GM19395 (cell line): ENCODE data around the gene RBFOX2.

Source experiments
- ATAC-seq: cut with Tn5 transposase; IDR thresholded peaks from one replicate; pipeline ENCODE4 v1.9.1; 2021; ENCODE audit warnings: mild to moderate bottlenecking, moderate library complexity; ENCODE audit not compliant: unreplicated experiment

The RBFOX2 gene

DNA sequence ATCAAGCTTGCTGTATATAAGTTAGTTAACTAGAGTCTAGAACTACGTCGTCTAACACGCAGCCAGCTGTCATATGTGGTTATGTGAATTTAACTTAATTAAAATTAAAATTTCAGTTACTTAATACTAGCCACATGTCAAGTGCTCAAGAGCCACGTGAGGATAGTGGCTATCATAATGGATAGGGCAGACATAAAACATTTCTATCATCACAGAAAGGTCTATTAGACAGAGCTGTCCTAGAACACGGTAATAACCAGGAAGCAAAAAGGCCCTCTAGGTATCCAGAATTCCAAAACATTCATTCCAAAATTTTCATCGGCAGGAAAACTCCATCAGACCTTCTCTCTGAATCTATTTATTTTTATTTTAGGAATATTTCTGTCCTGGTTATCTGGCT is 123.9 kb downstream of the RBFOX2 start:
- ATAC-seq, result no peak

DNA sequence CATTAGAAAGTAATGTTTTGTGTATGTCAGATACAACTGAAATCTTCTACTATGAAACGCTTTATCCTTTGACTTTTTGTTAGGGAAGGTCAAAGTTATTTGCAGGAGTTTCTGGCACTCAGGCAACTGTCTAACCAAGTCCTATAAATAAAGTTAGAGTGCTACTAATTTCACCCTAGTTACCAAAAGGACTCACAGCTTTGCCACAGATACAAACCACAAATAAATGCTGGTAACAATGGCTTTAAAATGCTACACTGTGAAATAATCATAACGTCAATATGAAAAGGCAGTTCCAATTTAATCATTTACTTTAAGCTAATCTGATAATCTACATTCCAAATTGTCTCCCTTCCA is 124.3 kb downstream of the RBFOX2 start:
- ATAC-seq, result no peak

DNA sequence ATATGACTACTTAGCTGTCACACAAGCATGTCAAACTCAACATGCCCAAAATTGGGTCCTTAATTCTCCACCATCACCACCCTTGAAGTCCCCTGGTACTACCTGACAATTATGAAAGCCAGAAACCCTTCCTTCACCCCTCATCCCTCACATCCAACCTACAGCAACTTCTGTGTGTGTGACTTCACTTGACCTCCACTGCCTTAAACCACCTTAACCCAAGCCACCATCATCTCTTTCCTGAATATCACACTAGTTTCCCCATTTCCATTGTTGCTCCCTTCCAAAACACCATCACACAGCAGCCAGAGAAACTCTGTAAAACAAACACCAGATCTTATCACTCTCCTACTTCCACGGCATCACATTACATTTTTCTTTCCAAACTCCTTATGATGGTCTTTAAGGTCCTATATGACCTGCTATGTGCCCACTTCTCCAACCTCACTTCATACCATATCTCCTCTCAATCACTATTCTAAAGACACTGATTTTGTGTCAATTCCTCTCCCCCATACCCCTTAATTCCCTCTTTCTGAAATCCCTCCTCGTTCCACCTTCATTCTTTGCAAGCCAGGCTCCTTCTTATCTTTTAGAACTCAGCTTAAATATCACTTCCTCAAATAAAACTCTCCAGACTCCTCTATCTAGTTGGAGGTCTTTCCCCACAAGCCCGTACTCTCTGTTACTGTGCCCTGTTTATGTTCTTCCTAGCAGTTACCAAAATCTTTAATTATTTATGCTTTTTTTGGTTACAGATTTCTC is 124.9 kb downstream of the RBFOX2 start:
- no peak for ATAC-seq

DNA sequence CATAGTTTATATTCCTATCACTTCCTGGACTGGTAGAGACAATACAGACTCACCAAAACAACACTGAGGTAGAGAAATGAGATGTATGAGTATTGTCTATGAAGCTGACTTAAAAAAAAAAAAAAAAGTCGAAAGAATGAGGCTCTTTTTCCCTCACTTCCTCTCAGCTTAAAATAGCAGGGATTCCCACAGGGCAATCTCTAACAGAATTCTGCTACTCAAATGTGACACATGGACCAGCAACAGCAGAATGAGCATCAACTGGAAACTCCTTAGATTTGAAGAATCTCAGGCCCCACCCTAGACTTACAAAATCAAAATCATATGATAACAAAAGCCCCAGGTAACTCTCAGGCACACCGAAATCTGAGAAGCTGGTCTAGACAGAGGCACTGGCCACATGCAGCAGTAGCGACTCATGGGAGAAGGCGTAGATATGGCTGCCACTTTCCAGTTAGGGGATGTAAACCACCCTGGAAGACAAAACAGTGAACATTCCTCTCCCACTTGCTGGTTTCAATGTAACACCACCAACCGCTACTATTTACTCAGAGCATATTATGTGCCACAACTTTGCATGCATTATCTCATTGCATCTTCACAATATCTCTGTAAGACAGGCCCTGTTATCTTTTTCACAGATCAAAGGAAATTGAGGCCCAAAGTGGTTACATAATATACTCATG is 128.0 kb downstream of the RBFOX2 start:
- ATAC-seq, result no peak

DNA sequence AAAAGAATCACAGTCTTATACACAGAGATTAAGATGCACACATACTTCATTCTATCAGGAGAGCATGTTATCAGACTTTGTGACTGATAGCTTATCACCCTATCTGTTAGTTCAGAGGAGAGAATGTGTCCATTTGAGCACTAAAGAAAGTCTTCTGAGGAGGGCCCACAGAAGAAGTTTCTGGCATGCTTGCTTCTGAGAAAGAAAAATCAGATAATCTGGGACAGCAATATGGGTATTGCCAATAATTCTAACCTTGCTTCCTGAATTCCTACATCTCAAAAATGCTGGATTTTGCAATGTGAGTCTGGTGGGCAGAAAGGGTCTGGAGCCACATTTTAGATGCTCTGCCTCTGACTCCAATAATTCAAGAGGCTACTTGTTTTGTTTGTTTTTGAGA is 128.9 kb downstream of the RBFOX2 start:
- no peak for ATAC-seq

DNA sequence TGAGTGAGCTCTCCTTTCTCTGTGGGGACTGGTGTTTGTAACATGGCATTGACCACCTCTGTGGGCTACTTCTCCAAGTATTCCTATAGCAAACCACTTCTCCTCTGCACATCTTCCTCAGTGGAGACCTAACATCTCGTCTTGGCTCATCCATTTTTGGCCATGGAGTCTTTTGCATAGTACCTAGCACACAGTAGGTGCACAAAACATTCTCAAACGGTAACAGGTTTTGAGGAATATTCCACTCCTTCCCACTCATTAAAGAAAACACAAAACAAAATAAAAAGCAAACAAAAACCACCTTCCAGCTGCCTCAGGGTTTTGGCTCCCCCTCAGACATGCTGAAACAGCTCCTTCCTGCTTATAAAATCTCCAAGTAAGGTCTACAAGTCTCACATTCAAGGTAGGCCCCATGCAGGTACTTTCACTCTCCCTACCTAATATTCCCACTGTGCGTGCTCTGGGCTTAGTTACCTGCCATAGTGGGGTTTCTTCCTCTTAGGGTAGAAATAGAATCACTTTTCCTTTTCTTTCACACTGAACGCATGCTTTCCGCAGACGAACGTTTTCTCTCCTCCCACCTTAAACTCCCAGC is 132.4 kb downstream of the RBFOX2 start:
- no peak for ATAC-seq

DNA sequence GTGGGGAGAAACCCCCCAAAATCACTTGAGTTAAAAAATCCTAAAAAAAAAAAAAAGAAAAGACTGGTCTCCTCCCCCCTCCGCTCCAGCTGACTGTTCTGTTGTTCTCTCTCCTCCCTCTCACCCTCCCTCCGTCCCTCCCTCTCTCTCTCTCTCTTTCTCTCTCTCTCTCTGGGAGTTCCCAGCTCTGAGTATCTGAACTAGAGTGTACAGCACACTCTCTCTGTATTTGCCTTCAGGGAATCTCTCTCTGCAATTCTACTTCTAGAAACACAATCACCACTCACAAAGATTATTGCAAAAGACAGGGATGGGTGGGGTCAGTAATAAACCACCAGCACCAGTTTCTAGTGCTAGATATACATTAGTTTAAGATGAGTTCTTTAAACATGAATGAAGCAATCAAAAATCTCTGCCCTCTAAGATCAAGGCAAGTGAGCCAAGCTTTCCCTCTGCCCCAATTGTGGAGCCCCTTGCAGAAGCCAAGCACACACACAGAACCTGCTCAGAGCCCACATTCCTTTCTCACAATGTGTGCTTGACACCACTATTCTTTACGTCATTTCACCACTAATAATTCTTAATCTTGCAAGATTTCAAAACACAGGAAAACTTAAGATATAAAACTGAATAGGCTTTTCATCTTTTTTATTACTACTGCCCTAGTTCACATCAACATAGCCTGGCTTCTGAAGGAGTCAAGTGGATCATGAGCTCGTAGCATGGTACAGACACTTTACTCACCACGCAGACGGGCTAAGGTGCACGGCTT is 133.5 kb downstream of the RBFOX2 start:
- ATAC-seq, result no peak

DNA sequence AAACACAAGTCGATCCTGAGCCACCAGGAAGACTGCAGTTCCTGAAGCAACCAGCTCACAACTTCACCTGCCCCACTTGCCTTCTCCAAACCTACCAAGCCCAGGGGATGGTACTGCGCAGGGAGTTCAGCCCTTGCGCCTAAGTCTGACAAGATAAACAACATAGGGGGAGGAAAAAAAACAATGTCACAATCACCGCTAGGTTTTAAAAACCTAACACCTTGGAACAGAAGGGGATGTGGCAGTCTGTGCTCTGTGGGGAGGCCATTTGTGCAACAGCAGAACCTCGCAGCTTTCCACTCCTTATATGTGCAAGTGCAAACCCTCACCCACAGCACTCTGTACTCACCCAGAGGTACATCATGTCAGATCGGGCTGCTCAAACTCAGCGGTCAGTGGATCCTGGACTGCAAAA is 134.2 kb downstream of the RBFOX2 start:
- ATAC-seq, result no peak

DNA sequence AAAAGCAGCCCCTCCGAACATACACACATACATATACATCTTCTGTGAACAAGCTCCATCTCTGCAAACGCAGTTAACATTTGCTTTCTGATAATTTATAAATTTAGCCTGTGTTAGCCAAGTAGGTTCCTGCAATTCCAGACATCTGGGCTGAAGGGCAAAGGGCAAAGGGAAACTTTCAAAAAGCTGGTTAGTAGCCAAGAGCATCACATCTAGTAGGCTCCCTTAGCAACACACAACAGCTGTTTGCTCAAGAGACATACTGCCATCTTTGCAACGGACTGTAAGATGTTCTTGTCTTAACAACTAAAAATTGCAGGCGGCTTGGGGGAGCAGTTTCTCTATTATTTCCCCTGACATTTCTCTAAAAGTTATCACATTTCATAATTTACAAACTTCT is 134.9 kb downstream of the RBFOX2 start:
- ATAC-seq, result no peak

DNA sequence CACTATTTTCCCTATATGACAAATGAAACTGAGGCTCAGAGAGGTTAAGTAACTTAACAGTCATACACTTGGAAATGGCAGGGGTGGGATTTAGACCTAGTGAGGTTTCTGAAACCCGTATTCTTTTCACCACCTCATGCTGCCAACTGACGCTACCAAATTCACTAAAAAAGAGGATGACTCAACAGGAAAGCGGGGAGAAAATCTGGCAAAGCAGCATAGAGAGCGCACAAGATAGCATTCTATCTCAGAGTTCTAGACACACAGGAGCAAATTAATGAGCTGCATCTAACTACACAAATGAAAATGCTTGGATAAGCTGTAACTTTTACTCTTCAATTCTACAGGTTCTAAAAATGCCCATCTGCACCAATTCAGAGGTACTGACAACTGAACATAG is 136.4 kb downstream of the RBFOX2 start:
- ATAC-seq, result no peak

DNA sequence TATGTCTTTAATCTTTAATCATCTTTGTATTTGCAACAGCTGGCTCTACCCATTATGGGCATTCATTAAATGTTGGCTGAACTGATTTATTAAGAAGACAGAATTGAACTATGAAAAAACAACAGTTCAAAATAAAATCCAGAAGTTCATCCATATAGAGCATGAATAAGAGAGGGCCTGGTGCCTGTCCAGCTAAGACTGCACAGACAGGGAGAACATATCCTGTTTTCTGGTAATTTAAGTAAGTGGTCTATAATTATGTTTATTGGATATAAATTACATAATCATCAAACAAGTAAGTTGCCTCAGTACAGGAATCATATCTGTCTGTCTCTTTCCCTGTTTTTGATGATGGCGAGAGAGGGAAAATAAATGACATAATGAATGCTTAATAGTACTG is 137.2 kb downstream of the RBFOX2 start:
- no peak for ATAC-seq

DNA sequence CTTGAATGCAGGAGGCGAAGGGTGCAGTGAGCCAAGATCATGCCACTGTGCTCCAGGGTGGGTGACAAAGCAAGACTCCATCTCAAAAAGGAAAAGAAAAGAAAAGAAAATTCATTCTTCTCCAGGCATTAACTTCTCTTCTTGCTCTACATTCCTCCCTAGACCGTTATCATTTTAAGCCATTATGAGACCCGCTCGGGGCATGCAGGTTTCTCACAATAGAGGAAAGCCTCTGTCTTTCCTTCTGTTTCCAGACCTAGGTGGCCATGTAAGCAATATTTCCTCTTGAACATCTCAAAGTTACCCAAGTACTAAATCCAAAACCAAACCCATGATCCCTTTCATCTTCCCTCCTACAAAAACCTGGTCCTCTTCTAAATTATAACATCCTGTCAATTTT is 139.6 kb downstream of the RBFOX2 start:
- ATAC-seq, result no peak

DNA sequence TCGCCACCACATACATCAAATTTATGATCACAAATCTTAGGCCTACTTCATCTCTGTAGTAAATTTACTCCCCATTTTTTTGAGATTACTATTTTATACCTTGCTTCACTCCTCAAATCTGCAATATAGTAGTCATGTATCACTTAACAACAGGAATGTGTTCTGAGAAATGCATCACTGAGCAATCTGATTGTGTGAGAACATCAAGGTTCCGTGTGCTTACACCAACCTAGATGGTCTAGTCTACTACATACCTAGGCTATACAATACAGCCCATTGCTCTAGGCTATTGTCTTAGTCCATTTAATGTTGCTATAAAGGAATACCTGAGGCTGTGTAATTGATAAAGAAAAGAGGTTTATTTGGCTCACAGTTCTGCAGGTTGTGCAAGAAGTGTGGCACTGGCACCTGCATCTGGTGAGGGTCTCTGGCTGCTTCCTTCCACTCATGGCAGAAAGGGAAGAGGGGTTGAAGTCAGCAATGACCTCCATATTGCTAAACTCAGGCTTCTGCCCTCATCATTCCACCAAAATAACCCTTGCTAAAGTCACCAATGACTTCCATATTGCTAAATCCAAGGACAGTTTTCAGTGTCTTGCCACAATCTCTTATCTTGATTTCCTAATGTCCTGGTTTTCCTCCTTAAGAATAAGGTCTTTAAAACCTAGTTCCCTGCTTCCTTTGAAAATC is 140.3 kb downstream of the RBFOX2 start:
- ATAC-seq, result no peak

DNA sequence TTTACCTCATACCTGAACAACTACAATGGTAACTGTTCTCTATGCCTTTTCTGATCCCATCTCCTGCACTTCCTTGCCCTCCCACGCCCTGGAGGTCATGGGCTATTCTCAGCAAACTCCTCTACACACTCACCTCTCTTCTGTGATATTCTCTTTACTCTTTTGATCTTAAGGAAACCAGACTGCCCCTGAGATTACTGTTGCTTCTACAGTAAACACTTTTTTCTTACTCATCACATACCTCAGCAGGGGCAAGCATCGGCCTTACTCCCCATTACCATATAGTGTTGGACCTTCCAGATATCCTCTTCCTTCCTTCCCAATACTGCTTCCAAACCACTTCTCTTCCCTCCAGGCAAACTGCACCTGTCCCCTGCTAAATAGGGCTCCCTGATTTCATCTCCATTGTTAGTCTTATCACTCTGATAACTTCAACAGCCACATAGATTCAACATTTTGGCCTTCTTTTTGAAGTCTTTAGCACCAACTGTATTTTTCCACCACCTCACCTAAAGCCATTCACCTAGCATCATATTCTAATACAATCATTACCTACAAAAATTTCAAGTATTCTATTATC is 141.2 kb downstream of the RBFOX2 start:
- no peak for ATAC-seq

DNA sequence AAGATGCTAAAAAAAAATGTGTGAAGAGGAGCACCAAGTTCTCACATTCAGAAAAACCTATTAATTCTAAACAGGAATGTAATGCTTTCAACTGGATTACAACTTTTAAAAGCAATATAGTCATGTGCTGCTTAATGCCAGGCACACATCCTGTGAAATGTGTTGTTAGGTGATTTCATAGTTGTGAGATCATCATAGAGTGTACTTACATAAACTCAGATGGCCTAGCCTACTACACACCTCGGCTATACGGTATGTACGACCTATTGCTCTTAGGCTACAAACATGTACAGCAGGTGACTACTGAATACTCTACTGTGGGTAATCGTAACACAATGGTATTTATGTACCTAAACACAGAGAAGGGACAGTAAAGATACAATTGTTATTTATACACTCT is 142.3 kb downstream of the RBFOX2 start:
- ATAC-seq, result no peak

DNA sequence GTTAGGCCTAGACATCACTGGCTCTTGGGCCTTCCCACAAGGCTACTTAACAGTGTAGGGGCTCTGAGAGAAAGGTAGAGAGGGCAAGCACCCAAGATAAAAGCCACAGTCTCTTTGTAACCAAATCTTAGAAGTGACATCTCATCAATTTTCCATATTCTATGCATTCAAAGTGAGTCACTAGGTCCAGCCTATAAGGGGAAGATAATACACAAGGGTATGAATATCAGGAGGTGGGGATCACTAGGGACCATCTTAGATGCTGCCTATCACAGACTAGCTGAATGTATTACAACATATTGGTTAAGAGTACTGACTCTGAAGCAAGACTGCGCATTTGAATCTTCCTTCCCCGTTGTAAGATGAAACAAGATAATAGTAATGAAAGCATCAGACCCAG is 144.1 kb downstream of the RBFOX2 start:
- no peak for ATAC-seq

DNA sequence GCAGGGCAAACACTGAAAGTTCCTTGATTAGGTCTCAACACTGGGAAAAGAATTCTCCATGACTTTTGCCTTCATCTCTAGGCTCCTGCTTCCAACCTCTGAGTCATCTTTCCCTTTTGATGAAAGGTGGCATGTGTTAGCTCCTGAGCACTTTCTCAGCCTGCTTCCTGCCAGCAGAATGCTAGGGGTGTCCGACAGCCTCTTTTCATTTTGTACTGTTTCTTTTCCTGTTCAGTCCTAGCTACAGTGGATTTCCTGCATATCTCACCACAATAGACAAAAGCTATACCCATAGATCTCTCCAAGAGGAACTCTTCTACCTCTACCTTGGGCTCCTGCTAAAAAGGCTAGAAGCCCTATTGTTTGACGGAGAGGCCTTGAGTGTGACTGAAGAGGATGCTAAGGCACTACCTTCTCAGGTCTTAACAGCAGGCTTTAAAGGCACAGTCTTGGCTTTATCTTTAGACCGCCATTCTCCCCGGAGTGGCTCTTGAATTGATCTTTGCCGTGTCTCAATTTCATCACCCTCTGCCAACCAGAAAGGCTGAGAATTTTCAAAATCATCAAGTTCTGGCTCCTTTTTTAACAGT is 145.5 kb downstream of the RBFOX2 start:
- ATAC-seq, result no peak

DNA sequence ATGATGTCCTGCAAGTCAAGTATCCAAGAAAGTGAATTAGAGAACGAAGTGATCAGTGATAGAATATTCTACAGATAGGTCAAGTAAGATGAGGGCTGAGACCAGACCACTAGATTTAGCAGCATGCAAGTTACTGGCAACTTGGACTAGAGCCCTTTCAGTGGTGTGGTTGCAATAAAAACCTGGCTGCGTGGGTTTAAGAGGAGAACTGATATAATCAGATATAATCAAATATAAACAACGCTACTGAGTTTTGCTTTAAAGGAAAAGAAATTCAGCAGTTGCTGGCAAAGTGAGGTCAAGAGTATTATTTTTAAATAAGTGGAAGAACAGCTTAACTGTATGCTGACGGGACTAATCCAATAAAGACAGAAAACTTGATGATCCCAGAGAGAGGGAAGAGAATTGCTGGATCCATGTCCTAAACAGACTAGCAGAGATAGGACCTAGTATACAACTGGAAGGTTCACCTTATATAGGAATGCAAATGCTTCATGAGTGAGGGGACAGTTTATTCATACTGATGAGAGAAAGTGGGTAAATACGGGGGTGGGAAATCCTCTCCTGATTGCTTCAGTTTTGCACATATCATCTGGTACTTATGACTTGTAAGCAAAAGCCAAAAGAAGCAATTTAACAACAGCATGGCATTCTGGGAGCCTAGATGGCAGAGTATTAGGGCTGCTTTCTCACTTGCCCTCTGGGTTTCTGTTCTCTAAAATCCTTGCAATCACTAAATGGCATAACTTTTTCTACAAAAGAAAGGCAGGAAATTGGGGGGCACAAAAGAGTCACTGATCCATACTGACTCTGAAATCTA is 146.2 kb downstream of the RBFOX2 start:
- ATAC-seq, result no peak

DNA sequence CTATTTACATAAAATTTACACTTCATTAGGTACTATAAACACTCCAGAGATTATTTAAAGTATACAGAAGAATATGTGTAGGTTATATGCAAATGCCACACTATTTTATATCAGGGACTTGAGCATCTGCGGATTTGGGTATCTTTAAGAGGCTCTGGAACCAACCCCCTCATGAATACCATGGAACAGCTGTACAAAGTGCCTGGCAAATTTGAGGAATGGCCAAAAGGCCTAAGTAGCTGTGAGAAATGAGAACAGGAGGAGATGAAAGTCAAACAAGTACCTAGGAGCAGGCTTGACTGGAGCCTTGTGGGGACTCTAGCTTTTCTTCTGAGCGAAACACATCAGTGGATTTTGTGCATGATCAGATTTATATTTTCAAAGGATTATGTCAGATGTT is 149.3 kb downstream of the RBFOX2 start:
- no peak for ATAC-seq
